Erythroblast (primary cell): Measurements from ENCODE around the gene SPATS2L.

Experiments
- GATA1 ChIP-seq: IDR thresholded peaks from 2 replicates; pipeline ENCODE4 v1.6.1; 2011; ENCODE audit warnings: low read depth, mild to moderate bottlenecking, control low read depth, low read length, moderate library complexity
- POLR2A ChIP-seq: IDR thresholded peaks from 2 replicates; pipeline ENCODE4 v1.6.1; 2011; ENCODE audit warnings: mild to moderate bottlenecking, low read length

- TF ChIP-seq POLR2A (no peak), GATA1 (no peak)
Measured at GRCh38 chr2:200317975-200318374, 11.5 kb downstream of the SPATS2L start.
